Measurements from ENCODE around the gene CDY2B.
"Not testable (repeated sequence)": the region's sequence is repeated elsewhere in the genome, so short reads cannot be mapped to it uniquely, and the experiment has no call there.

GRCh38 chrY:17875401-17875800 is 4.6 kb downstream of the CDY2B start:
- not testable (repeated sequence) for TF ChIP-seq POLR2AphosphoS5, POLR2A, EP300 (IDR thresholded peaks at IDR 0.05)
- TF ChIP-seq, protein P1, sequence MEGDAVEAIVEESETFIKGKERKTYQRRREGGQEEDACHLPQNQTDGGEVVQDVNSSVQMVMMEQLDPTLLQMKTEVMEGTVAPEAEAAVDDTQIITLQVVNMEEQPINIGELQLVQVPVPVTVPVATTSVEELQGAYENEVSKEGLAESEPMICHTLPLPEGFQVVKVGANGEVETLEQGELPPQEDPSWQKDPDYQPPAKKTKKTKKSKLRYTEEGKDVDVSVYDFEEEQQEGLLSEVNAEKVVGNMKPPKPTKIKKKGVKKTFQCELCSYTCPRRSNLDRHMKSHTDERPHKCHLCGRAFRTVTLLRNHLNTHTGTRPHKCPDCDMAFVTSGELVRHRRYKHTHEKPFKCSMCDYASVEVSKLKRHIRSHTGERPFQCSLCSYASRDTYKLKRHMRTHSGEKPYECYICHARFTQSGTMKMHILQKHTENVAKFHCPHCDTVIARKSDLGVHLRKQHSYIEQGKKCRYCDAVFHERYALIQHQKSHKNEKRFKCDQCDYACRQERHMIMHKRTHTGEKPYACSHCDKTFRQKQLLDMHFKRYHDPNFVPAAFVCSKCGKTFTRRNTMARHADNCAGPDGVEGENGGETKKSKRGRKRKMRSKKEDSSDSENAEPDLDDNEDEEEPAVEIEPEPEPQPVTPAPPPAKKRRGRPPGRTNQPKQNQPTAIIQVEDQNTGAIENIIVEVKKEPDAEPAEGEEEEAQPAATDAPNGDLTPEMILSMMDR (IDR thresholded peaks at IDR 0.05), result not testable (repeated sequence)
